Memory B cell (primary cell): Measurements from ENCODE around the gene ZNF124.

Source experiments
- ATAC-seq: fragments of 150-1000 bp; cut with Tn5 transposase; 2 replicates; pipeline ENCODE4 v1.10.0; 2021; ENCODE audit warnings: low read depth, mild to moderate bottlenecking, moderate library complexity
- DNase-seq, 2 donors: peaks; one replicate each; pipeline ENCODE4 v3.0.0; 2022; ENCODE audit warnings: low spot score in 2 of 2
- H3K27ac Mint-ChIP-seq: one replicate; pipeline ENCODE4 v1.8.0; 2022; ENCODE audit warnings: mild to moderate bottlenecking, moderate library complexity, mixed read lengths
- H3K27me3 Mint-ChIP-seq: one replicate; pipeline ENCODE4 v1.8.0; 2022; ENCODE audit warnings: mixed read lengths
- H3K36me3 Mint-ChIP-seq: one replicate; pipeline ENCODE4 v1.8.0; 2022; ENCODE audit warnings: mild to moderate bottlenecking, mixed read lengths
- H3K4me1 Mint-ChIP-seq: one replicate; pipeline ENCODE4 v1.8.0; 2022; ENCODE audit warnings: mixed read lengths
- H3K4me3 Mint-ChIP-seq: one replicate; pipeline ENCODE4 v1.8.0; 2022; ENCODE audit warnings: mild to moderate bottlenecking, moderate library complexity, mixed read lengths
- H3K9me3 Mint-ChIP-seq: one replicate; pipeline ENCODE4 v1.8.0; 2022; ENCODE audit warnings: mixed read lengths

Gene ZNF124

GRCh38 chr1:247113733-247114271 is 58.0 kb downstream of the ZNF124 start:
- Mint-ChIP-seq H3K27me3 (peaks cover 13% of the 10 kb centered on the region), H3K4me3 (no peak overlapping the region), H3K36me3 (no peaks in the 10 kb centered on the region), H3K4me1 (peaks cover 9% of the 10 kb centered on the region), H3K9me3 (peaks cover 1% of the 10 kb centered on the region), H3K27ac (no peak overlapping the region)
- no peak for DNase-seq
- no peak for ATAC-seq

DNA sequence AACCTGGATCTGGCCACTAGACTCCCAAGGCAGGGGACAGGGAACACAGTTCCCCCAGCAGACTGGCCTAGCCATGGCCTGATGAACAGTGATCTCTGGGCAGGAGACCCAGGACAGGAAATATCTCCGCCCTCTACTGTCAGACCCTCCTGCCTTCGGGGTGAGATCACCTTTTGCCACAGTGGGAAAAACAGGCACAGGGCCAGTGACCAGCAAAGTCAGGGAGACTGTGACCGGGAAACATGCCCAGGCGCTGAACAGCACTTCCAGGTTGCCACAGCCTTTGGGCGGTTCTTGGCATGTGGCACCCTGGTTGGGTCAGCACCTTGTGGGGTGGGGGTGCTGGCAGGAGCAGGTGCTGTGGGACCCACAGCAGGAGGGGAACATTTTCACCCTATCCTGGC is 58.7 kb downstream of the ZNF124 start:
- Mint-ChIP-seq H3K9me3 (peaks cover 1% of the 10 kb centered on the region), H3K36me3 (no peaks in the 10 kb centered on the region), H3K27ac (no peak overlapping the region), H3K4me1 (peaks cover 9% of the 10 kb centered on the region), H3K27me3 (peaks cover 15% of the 10 kb centered on the region), H3K4me3 (no peak overlapping the region)
- no peak for DNase-seq
- ATAC-seq, result no peak

GRCh38 chr1:247112479-247112781 is 59.4 kb downstream of the ZNF124 start:
- no peaks in the 10 kb centered on the region for H3K36me3 Mint-ChIP-seq
- H3K4me1 Mint-ChIP-seq, result peaks cover 9% of the 10 kb centered on the region
- H3K27me3 Mint-ChIP-seq, result peaks cover 18% of the 10 kb centered on the region
- DNase-seq (no peak), ATAC-seq (no peak)
- peak overlapping the region; percentile 46 for H3K4me3 Mint-ChIP-seq
- H3K9me3 Mint-ChIP-seq, result peaks cover 1% of the 10 kb centered on the region
- H3K27ac Mint-ChIP-seq, result no peak overlapping the region

- peaks cover 20% of the 10 kb centered on the region for H3K27me3 Mint-ChIP-seq
- peaks cover 9% of the 10 kb centered on the region for H3K4me1 Mint-ChIP-seq
- no peak overlapping the region for H3K27ac Mint-ChIP-seq
- peak overlapping the region; percentile 70 for H3K4me3 Mint-ChIP-seq
- no peak for DNase-seq
- H3K9me3 Mint-ChIP-seq, result peaks cover 1% of the 10 kb centered on the region
- ATAC-seq, result peak; percentile 40
- H3K36me3 Mint-ChIP-seq, result no peaks in the 10 kb centered on the region
Observed at GRCh38 chr1:247111700-247112478, 59.9 kb downstream of the ZNF124 start.

- peaks cover 20% of the 10 kb centered on the region for H3K27me3 Mint-ChIP-seq
- no peaks in the 10 kb centered on the region for H3K36me3 Mint-ChIP-seq
- H3K27ac Mint-ChIP-seq, result no peak overlapping the region
- ATAC-seq, result peak; percentile 41
- H3K4me3 Mint-ChIP-seq, result peak overlapping the region; percentile 74
- H3K9me3 Mint-ChIP-seq, result peaks cover 1% of the 10 kb centered on the region
- DNase-seq, result peak; percentile 13 to 43
- peaks cover 9% of the 10 kb centered on the region for H3K4me1 Mint-ChIP-seq
Observed at GRCh38 chr1:247111259-247111699, 60.5 kb downstream of the ZNF124 start.

GRCh38 chr1:247110627-247111258 is 61.1 kb downstream of the ZNF124 start:
- peaks cover 9% of the 10 kb centered on the region for H3K4me1 Mint-ChIP-seq
- peaks cover 20% of the 10 kb centered on the region for H3K27me3 Mint-ChIP-seq
- DNase-seq (peak in 1 of 2 donors; percentile 45), ATAC-seq (peak; percentile 33)
- H3K36me3 Mint-ChIP-seq, result no peaks in the 10 kb centered on the region
- H3K27ac Mint-ChIP-seq, result no peak overlapping the region
- peaks cover 1% of the 10 kb centered on the region for H3K9me3 Mint-ChIP-seq
- peak overlapping the region; percentile 74 for H3K4me3 Mint-ChIP-seq

DNA sequence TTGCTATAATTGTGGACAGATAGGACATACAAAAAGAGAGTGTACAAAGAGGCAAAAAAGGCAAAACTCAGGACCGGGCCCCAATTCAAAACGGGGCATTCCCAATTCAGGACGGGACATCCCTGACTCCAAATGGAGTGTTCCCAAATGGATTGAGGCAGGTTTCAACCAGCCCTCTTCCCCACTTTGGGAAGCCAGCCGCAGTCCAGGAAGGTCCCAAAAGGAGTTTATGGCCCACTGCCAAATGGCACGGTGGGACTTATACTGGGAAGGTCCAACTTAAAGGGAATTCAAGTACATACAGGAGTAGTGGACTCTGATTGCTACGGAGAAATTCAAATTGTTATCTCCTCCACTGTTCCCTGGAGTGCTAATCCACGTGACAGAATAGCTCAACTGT is 64.1 kb downstream of the ZNF124 start:
- H3K9me3 Mint-ChIP-seq, result peaks cover 3% of the 10 kb centered on the region
- DNase-seq (no peak), ATAC-seq (no peak)
- no peak overlapping the region for H3K4me3 Mint-ChIP-seq
- peaks cover 3% of the 10 kb centered on the region for H3K36me3 Mint-ChIP-seq
- H3K4me1 Mint-ChIP-seq, result peaks cover 10% of the 10 kb centered on the region
- H3K27me3 Mint-ChIP-seq, result peaks cover 14% of the 10 kb centered on the region
- no peak overlapping the region for H3K27ac Mint-ChIP-seq

DNA sequence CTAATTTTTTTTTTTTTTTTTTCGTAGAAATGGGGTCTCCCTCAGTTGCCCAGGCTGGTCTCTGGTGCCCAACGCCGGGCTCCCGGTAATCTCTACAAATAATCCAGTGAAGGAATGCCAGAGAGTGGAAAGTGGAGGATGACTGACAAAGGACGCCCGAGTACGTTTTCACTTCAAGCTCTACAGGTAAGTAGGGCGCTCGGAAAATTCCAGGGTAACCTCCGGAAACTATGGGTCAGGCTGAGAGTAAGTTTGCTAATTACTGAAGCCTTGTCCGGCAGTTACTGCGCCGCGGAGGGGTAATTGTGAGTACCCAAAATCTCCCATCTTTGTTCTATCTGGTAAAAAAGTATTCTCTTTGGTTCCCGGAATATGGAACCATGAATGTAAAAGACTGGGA is 65.9 kb downstream of the ZNF124 start:
- DNase-seq (no peak), ATAC-seq (no peak)
- H3K27me3 Mint-ChIP-seq, result peaks cover 14% of the 10 kb centered on the region
- H3K4me1 Mint-ChIP-seq, result peaks cover 6% of the 10 kb centered on the region
- no peak overlapping the region for H3K4me3 Mint-ChIP-seq
- H3K27ac Mint-ChIP-seq, result no peak overlapping the region
- peaks cover 4% of the 10 kb centered on the region for H3K9me3 Mint-ChIP-seq
- H3K36me3 Mint-ChIP-seq, result peaks cover 17% of the 10 kb centered on the region
